IPS-18c (cell line): ENCODE measurements around the gene FLII.
A peak's percentile ranks its signal among the peaks of the same experiment; 100 is the strongest.

ENCODE experiments used
- H3K4me3 ChIP-seq: 2 replicates; pipeline ENCODE4 v1.7.0; 2013; ENCODE audit warnings: low read depth, mild to moderate bottlenecking, low read length, moderate library complexity; ENCODE audit not compliant: insufficient read depth
- H3K9me3 ChIP-seq: one replicate; pipeline ENCODE4 v1.6.1; 2013; ENCODE audit warnings: mild to moderate bottlenecking, low read length, moderate library complexity; ENCODE audit not compliant: control insufficient read depth, insufficient read depth

The FLII gene

DNA sequence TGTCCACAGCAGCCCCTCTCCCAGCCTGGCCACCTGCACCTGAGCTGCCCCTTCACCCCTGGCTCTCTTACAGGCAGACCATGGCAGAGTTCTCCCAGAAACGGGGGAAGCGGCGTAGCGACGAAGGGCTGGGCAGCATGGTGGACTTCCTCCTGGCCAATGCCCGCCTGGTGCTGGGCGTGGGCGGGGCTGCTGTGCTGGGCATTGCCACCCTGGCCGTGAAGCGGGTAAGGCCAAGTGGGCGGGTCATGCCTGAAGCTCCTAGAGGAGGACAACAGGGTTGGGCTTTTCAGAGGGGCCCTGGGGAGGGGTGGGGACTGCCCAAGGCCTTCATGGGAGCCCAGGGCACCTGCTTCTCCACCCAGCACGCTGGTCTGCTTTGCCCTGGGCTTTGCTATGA, 4.1 kb upstream of the FLII start:
- Histone ChIP-seq H3K4me3 (no peak overlapping the region), H3K9me3 (no peaks in the 10 kb centered on the region)

DNA sequence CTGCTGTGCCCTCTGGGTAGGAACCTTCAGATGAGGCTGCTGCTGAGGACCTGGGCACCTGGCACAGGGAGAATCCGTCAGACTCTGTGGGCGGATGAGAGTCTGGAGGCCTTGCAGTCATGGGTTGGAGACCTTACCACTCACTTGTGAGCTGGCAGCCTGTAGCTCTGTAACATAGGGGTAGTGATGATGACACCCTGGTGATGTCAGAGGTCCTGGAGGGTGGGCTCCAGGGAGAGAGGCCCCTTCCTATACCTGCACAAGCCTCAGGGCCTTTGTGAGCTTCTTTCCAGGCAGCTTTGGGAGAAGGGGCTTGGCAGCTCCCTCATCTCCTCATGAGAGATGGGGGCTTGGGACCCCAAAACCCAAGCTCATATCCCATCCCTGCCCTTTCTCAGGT, 3.6 kb upstream of the FLII start:
- Histone ChIP-seq H3K9me3 (no peaks in the 10 kb centered on the region), H3K4me3 (no peak overlapping the region)

GRCh38 chr17:18261659-18262058, 3.1 kb upstream of the FLII start:
- peak overlapping the region; percentile 99 for H3K4me3 ChIP-seq

DNA sequence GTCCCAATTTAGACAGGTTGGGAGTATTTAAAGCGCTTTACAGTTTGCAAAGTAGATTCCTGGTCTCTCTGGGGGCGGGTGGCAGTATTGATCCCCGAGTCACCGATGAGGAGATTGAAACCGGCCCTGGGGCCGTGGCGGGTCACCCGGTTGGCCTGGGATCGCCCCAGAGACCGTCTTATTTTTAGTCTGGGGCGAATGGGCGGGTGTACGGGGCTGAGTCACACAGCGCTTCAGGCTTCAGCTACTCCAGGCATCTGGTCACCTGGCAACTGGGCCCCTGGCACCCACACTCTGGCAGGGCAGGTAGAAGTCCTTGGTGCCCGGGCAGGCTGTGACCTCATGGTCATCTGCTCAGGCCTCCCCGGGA, 2.6 kb upstream of the FLII start:
- peak overlapping the region; percentile 99 for H3K4me3 ChIP-seq
- no peaks in the 10 kb centered on the region for H3K9me3 ChIP-seq

More at GRCh38 chr17:18261659-18262058, 3.1 kb upstream of the FLII start:
- H3K9me3 ChIP-seq = no peaks in the 10 kb centered on the region

DNA sequence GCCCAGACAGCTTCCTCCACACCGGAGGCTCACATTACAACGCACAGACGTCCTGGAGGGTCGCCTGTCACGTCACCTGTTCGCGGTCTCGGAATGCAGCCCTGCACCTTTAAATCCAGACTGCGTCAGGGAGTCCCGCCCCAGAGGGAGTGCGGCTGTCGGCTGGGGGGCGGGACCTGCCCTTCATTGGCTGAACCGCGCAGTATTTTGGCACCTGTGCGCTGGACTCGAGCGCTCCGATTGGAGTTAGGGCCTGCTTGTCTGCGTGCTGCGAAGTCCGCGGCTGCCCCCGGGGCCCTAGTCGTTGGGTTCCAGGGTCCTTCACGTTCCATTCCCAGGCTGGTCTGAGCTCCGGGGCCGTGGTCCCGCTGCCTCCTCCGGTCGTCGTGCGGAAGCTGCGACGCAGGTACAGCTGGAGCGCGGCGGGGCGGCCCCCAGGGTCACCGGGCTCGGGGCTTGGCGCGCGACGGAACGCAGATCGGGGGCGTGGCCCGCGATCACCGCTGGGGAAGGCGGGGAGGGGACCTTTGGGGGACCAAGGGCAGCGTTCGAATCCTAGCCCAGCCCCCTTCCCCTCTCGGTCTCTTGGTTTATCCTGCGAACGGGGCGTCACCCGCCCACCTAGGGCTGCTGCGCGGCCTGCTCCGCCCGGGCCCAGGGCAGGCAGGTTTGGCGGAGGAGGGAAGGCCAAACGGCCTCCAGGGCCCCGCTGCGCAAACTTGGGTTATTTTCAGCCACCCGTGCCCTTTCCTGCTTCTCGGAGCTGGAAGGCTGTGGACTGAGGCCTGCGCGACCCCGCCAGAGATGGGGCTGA, 2.0 kb upstream of the FLII start, which contains the start of gene MIEF2:
MIEF2 (plus strand) TSS at position 331 of the 814 bp plus-strand sequence. CDS start 2,059 bp downstream, outside the sequence.
- H3K4me3 ChIP-seq = peak within 1 kb of the TSS; percentile 99
- H3K9me3 ChIP-seq = no peaks in the 10 kb centered on the region

DNA sequence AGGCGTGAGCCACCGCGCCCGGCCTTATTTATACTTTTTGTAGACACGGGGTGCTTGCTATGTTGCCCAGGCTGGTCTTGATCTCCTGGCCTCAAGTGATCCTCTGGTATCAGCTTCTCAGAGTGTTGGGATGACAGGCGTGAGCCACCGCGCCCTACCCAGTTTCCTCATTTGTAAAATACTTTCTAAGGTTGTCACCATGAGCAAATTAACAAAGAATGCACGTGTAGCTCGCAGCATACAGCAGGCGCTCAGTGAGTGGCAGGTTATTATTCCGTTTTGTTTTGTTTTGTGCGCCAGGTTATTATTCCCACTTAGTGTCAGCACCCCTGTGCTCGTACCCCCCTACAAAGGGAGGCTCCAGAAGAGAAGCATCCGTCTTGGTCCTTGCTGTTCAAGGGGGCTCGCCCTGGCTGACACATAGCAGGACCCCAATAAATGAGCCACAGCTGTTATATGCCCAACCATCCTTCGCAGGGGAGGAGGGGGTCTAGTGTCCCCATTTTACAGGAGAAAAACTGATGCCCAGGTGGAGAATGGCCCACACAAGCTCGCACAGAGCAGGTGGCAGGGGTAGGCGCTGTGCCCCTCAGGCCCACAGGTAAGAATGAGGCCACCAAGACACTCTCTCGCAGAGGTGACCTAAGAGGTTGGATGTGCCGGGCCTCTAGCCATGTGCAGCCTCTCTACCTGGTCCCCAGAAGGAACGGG, 1.2 kb upstream of the FLII start:
- no peaks in the 10 kb centered on the region for H3K9me3 ChIP-seq
- peak overlapping the region; percentile 99; the same call in 1 of the 2 replicates for H3K4me3 ChIP-seq

GRCh38 chr17:18257982-18258355, 569 bp downstream of the FLII start:
- H3K9me3 ChIP-seq = no peaks in the 10 kb centered on the region
- H3K4me3 ChIP-seq = peak overlapping the region; percentile 98

GRCh38 chr17:18257268-18257981, 1.1 kb downstream of the FLII start:
- Histone ChIP-seq H3K9me3 (no peaks in the 10 kb centered on the region), H3K4me3 (peak overlapping the region; percentile 98)

DNA sequence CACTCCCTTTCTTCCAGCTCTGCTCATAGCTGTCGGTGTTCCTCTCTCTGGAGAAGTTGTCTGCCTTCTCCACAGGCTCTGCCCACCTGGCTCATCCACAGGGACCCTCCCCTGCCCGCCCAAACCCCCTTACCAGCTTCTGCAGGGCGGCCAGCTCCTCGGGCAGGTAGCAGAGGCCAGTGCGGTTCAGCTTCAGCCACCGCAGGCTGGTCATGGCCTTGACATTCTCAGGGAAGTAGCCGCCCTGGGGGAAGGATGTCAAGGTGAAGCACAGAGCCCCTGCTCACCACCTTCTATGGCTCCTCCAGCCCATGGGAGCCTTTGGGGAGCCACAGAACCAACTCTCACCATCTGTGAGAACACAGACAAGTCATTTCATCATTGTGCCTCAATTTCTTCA, 1.8 kb downstream of the FLII start:
- 0 out of 2 replicates have a peak overlapping the region, but pooled peaks have one; percentile 0 for H3K4me3 ChIP-seq
- no peaks in the 10 kb centered on the region for H3K9me3 ChIP-seq

DNA sequence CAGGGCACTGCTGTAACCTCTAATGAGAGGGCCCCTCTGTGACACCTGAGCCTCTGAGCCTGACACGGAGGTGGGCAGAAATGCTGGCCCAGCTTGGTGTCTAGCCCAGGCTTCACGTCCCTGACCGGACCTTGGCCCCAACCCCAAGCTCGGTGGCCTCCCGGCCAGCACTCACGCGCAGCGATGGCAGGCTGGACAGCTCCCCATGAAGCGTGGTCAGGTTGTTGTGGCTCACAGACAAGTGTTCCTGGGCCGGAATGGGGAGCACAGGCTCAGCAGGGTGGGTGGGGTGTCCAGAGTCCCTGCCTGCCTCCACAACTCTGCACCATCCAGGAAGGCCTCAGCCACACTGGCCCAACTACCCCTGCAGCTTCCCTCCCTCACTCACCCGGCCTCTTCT, 2.2 kb downstream of the FLII start:
- Histone ChIP-seq H3K9me3 (no peaks in the 10 kb centered on the region), H3K4me3 (no peak overlapping the region)

GRCh38 chr17:18254888-18255649, 3.5 kb downstream of the FLII start:
- Histone ChIP-seq H3K4me3 (no peak overlapping the region), H3K9me3 (no peaks in the 10 kb centered on the region)

DNA sequence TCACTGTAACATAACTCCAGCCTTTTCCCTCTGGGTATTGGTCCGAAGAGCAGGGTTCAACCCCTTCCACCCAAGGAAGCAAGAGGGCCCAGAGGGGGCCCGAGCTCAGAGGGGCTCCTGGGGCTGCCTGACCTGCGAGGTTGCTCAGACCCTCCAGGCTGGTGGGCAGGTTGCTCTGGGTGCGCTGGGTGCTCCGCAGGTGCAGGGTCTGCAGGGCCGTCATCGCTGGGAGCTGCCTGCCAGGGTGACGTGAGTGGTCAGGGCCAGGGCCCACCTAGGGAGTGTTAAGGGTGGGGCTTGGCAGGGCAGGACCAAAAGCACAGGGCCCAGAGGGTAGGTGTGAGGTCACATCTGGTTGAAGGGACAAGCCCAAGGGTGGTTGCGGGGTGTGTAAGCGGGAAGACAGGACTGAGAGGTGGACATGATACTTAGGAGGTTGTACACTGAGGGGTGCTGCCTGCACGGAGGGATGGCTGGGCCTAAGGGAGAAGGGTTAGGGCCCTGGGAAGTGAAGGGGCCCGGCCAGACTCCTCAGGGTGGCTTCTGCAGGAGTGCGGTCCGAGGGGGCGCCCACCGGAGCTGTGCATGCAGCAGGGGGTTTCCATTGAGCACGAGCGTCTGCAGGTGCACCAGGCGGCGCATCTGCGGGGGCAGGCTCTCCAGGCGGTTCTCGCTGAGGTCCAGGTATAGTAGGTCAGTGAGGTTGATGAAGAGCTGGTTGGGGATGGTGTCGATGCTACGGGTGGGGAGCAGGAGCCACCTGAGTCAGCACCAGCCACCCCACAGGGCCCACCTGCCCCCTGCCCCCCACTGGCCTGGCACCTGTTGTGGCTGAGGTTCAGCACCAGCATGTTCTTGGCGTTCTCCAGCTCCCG, 4.4 kb downstream of the FLII start:
- no peaks in the 10 kb centered on the region for H3K9me3 ChIP-seq
- no peak overlapping the region for H3K4me3 ChIP-seq

DNA sequence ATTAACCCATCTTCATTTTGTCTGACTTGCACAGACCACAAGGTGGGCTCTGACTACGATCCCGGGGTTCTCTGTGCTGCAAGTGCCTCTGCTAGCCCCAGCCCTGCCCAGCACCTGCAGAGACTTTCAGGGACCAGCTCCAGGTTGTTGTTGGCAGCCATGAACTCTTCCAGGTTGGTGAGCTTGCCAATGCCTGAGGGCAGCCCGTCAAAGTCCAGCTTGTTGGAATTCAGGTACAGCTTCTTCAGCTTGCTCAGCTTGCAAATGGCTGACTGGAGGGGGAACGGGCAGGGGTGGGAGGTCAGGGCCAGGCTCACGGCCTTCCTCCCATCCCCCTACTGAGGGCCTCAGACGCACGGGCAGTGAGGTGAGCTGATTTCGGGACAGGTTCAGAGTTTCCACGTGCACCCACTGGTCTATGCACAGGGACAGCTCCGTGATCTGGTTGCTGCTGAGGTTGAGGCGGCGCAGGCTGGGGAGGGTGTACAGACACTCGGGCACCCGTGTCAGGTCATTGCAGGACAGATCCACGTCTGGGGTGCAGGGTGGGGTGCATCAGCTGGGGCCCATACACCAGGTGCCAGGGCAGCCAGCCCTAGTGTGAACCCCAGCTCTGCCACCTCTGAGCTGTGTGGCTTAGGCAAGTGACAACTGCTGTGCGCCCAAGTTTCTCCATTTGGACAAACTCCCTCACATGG, 5.2 kb downstream of the FLII start:
- Histone ChIP-seq H3K9me3 (no peaks in the 10 kb centered on the region), H3K4me3 (no peak overlapping the region)

- Histone ChIP-seq H3K4me3 (no peak overlapping the region), H3K9me3 (no peaks in the 10 kb centered on the region)
These were observed 6.4 kb downstream of the FLII start for GRCh38 chr17:18252160-18252559.

GRCh38 chr17:18251204-18251603, 7.3 kb downstream of the FLII start:
- Histone ChIP-seq H3K4me3 (no peak overlapping the region), H3K9me3 (no peaks in the 10 kb centered on the region)

DNA sequence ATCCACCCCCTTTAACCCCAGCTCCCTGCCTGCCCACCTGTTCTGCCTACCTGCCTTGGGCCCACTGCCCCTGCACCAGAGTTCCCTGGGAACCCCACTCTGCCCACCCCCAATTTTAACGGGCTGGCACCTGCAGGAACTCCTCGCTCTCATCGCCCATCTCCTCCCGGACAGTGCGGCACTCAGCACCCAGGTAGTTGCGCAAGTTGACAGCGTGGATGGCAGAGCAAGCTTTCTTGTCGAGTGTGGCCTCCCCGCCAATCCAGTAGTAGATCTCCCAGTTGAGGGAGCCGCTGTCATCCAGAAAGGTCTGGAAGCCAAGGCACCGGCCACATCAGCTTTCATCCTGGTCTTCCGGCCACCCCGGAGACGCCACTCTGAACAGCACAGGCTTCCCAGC, 7.8 kb downstream of the FLII start:
- H3K4me3 ChIP-seq = no peak overlapping the region

More for the DNA sequence above, 7.8 kb downstream of the FLII start:
- H3K9me3 ChIP-seq = no peaks in the 10 kb centered on the region
